CD4-positive, alpha-beta T cell treated with Interleukin-10 for 1 hour (primary cell): Measurements from ENCODE around the gene TNFRSF11A.

Source experiments
- DNase-seq: peaks from one replicate; pipeline ENCODE4 v3.0.0-alpha.2; 2020

Gene TNFRSF11A

DNA sequence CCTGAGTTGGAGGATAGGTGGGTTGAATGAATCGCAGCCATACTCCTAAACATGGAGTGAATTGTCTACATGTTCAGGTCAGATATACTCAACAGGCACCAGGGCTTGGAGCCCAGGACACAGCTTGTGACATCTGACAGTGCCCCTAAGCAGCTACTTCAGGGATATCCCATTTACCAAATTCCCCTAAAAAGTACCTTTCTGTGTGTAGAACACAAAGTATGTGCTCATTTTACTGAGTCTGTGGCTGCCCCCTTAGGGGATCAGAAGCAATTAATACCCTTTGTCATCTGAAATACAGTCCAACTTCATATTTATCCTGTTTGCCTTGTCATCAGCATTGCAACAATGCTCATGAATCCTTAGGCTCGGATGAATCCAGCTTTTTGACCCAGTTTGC lies 20.8 kb downstream of the TNFRSF11A start:
- DNase-seq, result no peak

DNA sequence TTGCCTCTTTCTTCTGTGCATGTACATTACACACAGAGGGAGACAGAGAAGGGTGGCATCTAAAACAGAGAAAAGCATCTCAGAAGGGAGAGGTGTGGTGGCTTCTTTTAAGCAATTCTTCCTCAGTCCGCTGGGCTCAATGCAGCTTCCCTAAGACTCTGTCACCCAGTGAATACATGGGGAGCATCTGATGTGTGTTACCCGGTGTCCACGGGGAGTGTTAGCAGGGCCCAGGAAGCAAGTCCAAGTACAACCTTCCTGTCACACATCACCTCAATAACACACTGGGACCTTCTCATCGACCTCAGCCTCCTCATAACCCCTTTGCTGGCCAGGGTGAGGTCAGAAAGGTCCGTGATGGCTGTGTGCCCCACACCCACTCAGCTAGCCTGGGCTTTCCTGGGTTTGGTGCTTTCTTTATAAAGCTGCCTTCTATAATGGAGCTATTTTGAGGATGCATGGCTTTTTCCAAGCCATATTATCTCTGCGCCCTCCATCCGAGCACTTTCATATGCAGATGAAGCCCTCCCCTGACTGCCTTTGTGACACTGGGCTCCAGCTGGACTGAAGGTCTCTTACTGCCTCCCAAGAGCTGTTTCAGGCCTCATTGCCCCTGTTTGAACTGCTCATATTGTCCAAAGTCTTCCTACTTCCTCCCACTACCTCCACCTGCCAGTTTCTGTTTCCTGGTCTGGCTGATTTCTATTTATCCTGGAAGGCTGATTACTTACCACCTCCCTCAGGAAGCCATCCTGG lies 21.4 kb downstream of the TNFRSF11A start:
- no peak for DNase-seq

DNA sequence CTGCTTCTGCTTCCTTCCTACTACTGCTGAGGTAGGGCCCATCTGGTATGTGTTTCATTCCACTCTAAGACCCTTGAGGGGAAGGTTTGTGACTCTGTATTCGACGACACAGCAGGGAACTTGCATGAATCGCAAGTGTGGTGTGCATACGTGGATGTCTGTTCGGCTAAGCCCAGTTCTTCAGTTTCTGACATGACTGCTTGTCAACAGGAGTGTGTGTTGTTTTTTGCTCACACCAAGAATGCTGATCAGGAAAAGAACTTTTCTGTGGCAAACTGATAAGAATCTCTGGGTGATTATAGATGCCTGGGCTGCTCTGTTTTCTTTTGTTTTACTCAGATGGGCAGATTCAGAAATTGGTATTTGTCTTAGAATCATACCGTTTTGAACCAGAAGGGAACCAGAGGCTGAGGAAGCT lies 22.0 kb downstream of the TNFRSF11A start:
- no peak for DNase-seq

DNA sequence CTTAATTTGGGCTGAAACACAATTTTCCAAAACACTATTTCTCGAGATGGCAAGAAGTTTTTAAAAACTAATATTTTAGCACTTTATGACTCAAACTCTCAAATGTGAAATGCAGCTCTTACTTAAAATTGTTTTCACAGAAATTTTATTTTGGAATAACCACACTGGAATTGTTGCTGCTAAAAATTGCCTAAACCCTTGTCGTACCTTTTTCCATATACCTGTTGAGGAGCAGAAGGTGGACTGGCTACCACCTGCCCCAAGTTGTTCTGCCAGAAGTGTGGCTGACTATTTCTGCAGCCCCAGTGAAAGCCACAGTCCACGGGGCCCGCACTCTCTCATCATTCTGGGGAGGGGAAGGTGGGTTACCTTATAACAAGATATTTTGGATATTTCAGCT lies 23.4 kb downstream of the TNFRSF11A start:
- DNase-seq, result no peak

DNA sequence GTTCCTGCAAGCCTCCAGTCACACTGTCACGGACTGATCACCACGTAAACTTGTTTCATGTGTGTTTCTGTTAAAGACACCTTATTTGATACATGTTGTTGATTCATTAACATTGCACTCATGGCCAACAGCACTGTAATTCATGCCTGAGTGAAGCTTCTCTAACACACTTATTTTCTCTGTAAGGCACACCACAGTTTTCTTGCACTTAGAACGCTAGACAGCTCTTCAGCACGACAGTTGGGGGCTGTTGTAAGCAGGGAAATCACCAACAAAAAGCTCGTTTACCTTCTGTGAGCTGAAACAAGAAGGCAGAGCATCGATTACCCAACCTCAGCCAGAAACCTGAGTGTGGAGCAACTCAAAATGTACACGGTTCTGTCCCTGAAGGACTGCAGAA lies 28.1 kb downstream of the TNFRSF11A start:
- no peak for DNase-seq

DNA sequence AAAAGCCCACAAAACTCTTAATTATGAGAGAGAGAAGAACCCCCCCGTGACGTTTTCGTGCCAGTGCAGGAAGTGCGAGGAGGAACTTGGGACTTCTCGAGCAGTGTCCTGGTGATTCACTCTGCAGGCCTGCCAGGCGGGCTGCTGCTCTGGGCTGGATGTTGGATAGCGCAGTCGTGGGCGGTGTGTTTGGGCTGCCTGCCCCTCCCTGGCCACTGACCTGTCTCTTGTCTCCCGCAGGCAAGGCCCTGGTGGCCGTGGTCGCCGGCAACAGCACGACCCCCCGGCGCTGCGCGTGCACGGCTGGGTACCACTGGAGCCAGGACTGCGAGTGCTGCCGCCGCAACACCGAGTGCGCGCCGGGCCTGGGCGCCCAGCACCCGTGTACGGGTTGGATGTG lies 29.0 kb downstream of the TNFRSF11A start:
- no peak for DNase-seq

DNA sequence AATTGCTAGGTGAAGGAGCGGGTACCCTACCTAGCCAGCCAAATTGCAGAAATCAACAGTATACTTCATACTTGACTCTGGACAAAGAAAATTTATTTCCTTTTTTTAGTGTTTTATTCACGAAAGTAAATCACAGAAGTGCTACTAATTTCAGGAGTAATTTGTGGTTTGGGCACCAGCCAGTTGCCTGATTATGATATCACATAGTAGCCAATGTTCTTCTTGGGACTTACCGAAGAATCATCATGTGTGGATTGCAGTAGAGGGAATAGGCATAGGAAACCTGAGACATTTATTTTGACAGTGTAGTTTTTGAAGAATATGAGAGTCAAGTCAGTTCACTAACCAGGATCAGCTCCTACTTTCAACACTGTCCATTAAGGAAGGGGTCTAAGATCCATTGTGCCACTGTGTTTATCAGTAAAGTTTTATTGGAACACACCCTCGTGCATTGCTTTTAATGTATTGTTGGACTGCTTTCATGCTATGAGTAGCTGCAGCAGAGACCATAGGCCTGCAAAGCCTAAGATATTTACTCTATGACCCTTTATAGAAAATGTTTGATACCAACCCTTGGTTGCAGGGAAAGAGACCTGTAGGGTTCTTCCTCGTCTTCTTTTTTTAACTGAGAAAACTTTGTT lies 32.1 kb downstream of the TNFRSF11A start:
- no peak for DNase-seq

DNA sequence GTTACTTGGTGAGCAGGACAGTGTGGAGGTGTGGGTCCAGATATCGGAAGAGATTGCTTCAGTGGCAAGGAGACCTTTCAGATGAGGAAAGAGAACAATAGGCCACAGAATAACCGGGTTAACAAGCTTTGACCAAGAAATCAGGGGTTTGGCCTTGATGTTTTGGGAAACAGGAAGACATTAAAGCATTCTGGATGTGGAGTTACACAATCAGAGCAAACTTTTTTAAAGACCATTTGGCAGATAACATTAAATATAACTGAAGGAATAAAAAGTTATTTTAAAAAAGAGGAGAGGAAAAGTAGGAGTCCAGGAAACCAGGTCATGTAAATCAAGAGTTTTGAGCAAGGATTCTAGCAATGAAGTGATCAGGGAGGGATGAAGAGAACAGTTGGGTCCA lies 35.7 kb downstream of the TNFRSF11A start:
- DNase-seq, result no peak

DNA sequence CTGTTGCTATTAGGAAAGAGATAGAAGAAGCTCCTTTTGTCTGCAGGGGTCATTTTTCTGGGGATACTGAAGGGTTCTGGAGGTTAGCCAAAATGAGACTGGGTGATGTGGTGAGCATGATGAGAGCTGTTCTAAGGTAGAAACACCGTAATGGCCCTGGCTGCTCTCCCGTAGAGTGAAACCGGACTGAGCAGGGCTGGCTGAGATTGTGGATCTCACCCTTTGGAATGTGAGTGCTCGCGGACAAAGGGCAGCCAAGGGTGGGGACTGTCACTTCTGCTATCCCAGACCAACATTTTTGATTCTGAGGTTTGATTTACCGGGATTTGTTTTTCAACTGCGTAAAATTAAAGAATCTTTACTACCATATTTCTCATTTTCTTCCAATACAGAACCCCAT lies 36.2 kb downstream of the TNFRSF11A start:
- no peak for DNase-seq

DNA sequence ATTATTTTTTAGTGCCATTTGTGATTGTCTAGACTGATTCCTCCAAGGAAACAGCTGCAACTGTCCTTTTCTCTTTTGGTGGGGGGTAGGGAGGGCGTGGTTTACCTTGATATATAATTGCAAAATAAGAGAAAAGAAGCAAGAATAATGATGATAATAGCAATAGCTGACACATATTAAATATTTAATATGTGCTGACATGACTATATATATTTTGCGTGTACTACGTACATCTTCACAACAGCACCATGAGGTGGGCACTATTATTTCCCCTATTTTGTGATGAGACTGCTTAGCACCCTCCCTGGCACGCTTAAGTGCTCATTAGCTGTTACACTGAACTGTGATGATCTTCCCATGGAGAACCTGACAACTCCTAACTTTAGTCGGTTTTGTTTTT lies 39.4 kb downstream of the TNFRSF11A start:
- no peak for DNase-seq

DNA sequence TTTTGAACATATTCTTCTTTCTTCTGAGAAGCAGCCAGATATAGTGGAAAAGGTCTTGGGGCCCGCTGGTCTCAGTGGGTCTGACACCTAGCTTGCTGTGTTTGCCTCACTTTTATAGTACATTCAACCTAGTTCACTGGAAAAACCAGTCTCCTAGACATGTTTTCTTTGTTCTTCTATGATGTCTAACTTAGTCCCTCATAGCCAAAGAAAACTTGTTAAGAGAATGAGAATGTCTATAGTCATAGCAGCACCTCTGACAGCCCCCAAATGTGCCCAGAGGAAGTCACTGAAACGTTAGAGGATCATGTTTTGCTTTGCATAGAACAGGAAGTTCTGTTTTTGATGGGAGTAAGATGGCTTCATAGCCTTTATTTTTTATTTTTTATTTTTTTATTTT lies 40.3 kb downstream of the TNFRSF11A start:
- DNase-seq, result no peak

DNA sequence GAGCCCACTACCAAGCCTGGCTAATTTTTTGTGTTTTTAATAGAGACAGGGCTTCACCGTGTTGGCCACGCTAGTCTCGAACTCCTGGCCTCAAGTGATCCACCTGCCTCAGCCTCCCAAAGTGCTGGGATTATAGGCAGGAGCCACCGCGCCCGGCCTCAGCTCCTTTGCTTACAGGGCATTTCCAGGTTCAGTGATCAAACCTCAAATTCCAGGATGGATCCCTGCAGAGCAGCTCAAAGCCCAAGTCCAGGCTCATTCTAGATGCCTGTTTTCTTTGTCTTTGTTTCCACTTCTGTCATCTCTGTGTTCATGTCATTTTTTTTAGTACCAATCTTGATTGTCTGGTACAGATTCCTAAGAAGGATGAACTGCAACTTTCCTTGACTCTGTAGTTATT lies 41.9 kb downstream of the TNFRSF11A start:
- no peak for DNase-seq

DNA sequence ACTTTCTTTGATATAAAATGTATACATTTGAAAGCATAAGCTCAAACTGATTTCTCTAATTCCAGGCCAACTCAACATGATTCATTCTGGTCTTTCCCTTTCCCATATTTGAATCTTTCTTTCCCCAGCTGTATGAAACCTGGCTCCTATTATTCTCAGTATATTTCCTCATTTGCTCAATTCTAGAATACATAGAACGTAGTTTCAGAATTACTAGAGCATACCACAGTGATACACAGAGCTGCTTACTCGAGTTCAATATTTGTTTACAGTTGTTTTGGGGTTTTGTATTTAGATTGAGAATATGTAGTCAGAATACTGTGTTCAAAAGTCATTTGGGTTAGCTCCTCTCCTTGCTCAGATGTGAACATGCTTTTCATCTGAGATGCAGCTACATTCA lies 43.0 kb downstream of the TNFRSF11A start:
- DNase-seq, result no peak

DNA sequence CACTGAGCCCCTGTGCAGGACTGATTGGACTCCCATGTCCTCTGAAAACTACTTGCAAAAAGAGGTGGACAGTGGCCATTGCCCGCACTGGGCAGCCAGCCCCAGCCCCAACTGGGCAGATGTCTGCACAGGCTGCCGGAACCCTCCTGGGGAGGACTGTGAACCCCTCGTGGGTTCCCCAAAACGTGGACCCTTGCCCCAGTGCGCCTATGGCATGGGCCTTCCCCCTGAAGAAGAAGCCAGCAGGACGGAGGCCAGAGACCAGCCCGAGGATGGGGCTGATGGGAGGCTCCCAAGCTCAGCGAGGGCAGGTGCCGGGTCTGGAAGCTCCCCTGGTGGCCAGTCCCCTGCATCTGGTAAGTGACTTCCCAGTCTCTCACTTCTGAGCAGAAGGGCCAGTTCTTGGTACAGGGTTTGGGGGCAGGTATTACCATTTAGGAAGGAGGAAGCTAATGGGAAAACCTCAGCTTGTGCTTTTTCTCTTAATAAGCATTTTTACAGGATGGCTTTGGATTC lies 44.1 kb downstream of the TNFRSF11A start:
- no peak for DNase-seq

DNA sequence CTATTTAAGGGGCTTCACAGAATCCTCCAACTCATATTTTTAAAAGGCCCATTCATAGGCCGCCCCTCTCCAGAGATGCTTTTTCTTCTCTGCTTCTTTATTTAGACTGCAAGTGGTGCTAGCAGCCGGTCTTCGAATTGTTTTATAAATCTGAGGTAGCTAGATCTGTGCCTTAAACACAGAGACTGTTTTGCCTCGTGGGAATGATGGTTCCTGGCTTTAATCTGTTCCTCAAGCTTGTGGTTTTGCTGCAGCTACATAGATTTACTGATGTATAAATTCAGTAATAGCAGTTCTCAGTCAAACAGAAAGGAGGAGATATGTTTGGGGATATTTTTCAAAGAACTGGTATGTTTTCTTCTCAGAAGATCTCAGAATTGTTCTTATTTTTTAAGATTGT lies 45.3 kb downstream of the TNFRSF11A start:
- no peak for DNase-seq

DNA sequence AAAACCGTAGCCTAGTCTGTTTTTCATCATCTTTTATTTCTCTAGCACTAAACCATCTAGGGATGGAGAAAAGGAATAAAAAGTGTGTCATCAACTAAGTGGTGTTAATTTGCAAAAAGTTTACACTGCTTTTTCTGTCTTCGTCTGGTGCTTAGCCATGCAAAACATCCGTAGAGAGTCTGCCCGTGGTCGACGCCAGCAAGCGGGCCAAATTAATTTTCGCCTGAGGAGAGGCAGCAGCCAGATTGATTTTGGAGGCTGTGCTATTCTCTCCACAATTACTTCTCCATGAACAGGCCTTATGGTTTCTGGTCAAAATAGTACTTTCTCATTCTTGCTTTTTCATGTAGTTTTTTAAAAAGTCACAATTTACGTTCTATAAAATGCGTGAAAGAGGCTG lies 46.3 kb downstream of the TNFRSF11A start:
- DNase-seq, result no peak

DNA sequence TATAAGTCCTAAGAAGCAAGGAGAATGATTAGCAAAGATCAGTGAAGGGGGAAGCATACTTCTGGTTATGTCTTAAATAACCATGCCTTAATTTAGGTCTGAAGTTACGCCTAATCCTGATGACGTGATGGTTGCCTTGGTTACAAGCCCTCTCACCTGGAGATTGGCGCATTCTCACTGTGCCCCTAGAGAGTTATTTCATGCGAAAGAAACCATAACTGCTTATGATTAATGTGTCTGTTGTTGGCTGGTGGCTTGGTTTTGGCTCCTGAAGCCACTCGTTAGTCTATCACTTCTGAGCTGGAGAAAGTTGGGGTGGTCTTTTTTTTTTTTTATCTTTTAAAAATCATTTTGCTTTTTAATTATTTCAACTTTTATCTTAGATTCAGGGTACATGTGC lies 47.0 kb downstream of the TNFRSF11A start:
- DNase-seq, result no peak

DNA sequence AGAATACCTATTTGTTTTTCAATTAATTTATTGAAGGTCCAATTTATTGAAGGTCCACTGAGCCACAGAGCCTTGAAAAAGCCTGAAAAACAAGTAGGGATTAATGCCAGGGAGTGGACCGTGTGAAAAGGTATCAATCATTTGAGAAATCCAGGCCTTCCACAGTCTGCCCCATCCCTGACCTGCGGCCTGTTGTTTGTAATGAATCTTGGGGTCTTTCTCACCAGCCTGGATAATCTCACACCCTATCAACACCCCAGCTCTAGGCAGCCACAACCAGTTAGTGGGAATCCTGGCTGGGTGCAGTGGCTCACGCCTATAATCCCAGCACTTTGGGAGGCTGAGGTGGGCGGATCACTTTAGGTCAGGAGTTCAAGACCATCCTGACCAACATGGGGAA lies 47.8 kb downstream of the TNFRSF11A start:
- DNase-seq, result no peak

DNA sequence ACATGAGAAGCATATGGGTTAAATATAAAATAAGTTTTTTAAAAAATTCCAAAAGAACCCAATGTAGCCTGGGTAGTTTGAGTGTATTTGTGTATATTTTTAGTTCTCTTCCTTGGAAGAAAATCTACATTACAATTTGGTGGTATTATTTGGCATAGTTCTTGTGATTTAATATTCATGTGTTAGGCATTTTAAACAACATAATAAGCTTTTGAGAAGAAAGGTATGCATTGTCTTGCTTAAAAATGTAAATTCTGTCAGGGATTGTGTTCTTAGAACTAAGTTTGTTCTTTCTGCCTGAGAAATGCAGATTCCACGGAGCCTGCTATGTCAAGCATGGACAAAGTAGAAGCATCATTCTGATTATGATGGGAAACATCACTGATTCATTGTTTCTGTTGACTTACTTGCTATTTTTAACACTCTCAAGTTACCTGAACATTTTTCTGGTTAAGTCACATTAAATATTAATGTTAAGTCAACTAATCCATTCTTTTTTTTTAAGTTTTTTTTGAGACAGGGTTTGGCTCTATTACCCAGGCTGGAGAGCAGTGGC lies 49.4 kb downstream of the TNFRSF11A start:
- DNase-seq, result no peak

DNA sequence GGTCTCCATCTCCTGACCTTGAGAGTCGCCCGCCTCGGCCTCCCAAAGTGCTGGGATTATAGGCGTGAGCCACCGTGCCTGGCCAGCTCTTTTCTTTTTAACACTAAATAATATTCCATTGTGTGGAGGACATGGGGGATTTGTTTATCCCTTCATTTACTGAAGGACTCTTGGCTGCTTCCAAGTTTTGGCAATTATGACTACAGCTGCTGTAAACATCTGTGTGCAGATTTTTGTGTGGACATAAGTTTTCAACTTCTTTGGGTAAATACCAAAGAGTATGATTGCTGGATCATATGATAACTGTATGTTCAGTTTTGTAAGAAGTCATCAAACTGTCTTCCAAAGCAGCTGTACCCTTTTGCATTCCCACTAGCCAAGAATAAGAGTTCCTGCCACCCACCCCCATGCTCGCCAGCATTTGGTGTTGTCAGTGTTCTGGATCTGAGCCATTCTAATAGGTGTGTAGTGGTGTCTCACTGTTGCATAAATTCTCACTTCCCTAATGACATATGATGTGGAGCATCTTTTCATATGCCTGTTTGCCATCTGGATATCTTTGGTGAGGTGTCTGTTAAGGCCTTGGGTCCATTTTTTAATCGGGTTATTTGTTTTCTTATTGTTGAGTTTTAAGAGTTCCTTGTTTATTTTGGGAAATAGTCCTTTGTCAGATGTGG lies 52.2 kb downstream of the TNFRSF11A start:
- DNase-seq, result no peak

DNA sequence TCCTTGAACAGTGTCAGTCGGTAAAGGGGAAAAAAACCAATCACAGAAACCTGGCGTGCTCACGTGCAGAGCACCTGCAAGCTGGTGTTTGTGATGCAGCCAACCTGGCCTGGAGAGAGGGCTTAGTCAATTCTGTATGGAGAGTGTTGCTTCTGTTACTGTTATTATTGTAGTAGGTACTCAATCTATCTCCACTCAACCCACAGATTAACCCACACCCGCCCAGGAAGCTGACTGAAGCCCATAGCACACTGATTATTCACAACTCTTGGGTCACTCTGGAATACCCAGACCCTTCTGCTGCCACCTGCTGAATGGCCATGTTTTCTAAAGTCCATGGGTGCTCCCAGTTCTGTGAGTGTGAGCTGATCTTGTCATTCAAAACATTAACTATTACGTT lies 53.9 kb downstream of the TNFRSF11A start:
- no peak for DNase-seq

DNA sequence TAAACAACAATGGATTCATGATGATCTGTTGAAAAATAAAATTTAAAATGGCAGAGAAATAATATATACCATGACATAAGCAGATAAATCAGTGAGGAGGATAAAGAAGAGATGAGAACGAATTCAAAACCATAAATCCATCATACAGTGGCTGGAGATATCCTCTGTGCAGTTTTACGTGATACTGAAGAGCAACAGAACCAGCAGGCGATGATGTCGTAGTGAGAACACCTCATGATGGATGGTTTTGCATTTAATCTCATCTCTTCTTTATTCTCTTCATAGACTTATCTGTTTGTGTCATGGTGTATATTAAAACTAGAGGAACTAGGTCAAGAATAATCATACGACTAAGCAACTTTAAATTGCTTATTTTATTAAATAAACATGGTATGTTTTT lies 56.3 kb downstream of the TNFRSF11A start:
- DNase-seq, result no peak

DNA sequence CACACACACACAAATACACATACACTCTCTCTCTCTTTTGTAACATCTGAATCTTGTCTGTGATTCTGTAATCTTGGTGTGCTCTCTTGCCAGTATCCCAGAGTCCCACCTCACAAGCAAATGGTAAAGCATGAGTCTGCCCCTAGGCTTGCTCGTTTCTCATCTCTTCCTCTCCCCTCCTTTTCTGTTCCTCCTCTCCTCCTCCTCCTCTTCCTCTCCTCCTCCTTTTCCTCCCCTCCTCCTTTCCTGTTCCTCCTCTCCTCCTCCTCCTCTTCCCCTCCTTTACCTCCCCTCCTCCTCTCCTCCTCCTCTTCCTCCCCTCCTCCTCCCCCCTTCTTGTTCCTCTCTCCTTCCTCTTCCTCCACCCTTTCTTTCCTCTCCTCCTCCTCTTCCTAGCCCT lies 59.0 kb downstream of the TNFRSF11A start:
- no peak for DNase-seq

DNA sequence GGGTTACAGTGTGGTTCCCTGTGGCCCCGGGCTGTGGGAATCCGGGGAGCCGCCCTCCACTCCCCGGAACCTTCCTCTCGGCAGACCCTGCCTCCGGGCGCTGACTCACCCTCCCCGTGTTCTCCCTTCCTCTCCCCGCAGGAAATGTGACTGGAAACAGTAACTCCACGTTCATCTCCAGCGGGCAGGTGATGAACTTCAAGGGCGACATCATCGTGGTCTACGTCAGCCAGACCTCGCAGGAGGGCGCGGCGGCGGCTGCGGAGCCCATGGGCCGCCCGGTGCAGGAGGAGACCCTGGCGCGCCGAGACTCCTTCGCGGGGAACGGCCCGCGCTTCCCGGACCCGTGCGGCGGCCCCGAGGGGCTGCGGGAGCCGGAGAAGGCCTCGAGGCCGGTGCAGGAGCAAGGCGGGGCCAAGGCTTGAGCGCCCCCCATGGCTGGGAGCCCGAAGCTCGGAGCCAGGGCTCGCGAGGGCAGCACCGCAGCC lies 59.5 kb downstream of the TNFRSF11A start:
- no peak for DNase-seq
